ENCODE data around the gene NRCAM.
A peak's percentile ranks its signal among the peaks of the same experiment; 100 is the strongest.

The NRCAM gene

DNA sequence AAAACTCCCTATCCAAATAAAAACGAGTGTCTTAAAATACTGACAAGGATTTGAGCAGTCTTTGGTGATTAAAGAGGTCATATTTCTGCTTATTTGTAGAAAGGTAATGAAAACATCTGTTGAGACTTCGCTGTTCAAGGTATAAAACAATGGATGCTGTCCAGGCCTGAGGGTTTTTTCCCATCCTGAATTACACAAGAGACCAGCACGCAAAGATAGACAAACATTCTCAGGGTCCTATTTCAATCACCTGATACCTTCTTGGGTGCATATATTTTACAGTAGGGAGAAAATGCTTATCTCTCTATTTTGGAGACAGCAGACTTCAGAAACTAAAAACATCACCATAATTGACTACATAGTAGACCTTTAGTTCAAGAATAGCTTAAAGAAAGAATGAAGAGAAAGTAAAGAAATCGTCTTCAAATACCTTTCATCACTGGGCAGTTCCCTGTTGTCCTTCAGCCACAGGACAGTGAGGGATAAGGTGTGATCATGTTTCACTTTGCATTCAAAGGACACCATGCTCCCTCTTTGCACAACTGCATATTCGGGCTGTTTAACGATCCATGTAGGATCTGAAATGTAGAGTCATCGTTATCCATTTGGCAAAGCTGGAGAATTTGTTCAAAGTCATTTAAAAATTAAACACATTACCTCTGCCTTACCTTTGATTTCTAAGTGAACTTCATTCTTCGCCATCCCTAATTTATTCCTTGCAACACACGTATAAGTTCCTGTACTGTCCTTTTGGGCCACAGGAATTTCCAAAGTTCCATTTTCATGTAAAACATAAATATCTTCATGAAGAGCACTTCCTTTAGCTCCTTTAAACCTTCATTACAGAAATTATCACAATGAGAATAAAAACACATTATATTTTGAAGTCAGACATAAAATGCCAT lies 262.4 kb downstream of the NRCAM start:
- DNase-seq: no peak

GRCh38 chr7:108190891-108191290 lies 265.3 kb downstream of the NRCAM start:
- no peak for DNase-seq

- DNase-seq: no peak
Observed at GRCh38 chr7:108189733-108190388, 266.4 kb downstream of the NRCAM start.

- DNase-seq: no peak
Observed at GRCh38 chr7:108188724-108189123, 267.5 kb downstream of the NRCAM start.

DNA sequence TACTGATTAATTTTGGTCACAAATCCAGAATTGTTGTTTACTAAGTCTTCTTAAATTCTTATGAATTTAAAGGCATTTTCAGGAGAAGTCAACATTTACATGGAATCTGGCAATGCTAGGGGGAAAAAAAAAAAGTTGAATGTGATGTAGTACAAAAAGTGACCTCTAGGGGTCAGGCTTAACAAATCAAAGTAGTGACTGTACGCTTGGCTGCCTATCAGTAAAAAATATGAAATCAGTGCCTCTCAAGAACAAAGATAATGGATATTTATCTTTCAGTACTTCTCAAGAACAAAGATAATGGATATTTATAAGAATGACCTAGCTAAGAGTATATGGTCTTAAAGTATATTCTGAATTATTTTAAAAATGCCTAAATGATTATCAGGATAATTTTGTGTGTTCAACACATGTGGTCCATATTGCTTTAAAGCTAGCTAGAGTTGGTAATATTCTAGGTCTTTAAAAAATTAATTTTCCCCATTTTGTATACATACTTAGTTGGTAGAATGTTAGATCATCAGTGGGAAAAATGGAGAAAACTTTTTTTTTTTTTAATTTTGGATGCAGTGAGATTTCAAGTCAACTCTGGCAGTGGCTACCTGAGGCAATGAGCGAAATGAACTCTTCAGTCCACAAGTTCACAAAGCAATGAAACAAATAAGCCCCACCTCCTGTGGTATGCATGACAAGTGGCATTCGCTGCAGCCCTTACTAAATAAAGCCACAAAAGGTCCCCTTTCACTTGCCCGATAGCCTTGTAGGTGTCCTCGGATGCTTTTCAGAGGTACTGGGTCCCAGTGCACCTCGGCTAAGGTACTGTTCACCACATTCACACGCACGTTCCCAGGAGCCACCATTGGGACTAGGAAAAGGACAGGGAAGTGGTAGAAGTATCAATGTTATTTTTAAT lies 274.9 kb downstream of the NRCAM start:
- DNase-seq: peak; percentile 5 to 13

DNA sequence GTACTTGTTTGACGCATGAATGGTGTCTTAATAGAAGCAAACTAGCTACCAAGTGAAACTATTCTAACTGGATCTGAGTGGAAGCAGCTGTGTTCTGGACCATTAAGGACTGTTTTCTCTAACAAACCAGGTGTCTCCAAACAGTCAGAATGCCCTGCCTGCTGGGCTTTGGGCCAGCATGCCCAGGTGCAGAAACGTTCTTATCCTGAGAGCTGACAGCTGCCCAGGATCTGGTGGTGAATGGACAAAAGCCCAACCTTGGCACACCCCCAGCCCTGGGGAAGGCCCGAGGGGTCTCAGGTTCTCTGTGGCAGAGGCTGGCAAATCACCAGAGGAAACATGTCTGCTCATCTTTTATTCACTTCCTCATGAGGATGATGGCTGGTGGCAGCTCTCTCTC lies 277.8 kb downstream of the NRCAM start:
- no peak for DNase-seq

DNA sequence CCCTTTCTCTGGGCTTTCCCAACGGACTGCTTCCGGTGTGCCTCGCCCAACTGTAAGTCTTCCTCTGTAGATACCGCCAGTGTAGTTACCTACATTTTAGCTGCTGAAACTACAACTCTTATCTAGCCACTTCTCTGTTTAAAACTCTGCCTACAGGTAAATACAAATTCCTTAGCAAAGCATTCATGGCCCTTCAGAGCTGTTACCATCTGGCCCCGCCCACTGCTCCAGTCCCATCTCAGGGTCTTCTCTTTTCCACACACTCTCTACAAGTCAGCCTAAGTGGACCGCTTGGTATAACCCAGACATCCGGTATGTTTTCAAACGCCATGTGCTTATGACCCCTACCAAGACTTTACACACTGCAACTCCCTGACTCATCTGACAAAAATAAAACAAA lies 285.1 kb downstream of the NRCAM start:
- DNase-seq: no peak

DNA sequence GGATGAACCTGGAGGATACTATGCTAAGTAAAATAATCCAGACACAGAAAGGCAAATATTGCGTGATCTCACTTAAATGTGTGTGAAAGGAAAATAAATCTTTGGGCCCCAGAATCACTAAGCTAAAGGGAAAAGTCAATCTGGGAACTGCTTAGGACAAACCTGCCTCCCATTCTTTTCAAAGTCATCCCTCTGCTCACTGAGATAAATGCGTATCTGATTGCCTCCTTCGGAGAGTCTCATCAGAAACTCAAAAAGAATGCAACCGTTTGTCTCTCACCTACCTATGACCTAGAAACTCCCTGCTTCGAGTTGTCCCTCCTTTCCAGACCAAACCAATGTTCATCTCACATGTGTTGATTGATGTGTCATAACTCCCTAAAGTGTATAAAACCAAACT lies 286.0 kb downstream of the NRCAM start:
- DNase-seq: no peak

- no peak for DNase-seq
Observed at GRCh38 chr7:108167460-108167859, 288.8 kb downstream of the NRCAM start.

GRCh38 chr7:108166687-108167086 lies 289.5 kb downstream of the NRCAM start:
- no peak for DNase-seq

- no peak for DNase-seq
Observed at GRCh38 chr7:108165723-108166122, 290.5 kb downstream of the NRCAM start.

DNA sequence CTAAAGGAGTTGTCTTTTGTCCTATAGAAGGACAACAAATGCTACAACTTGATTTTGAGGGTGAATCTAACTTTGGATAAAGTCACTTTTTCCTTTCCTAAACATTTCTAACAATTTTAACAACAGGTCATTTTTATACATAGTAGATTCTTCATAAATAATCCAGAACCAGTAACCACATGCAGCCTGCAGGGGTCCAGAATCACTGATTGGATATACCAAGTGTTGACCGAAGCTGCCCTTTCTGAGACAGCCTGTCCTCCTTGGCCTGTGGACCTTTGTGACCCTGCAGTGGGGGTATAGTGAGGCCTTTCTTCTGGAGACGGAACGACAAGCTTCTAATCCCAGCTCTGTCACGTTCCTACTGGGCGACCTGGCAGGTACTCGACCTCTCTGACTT lies 291.3 kb downstream of the NRCAM start:
- DNase-seq: no peak

DNA sequence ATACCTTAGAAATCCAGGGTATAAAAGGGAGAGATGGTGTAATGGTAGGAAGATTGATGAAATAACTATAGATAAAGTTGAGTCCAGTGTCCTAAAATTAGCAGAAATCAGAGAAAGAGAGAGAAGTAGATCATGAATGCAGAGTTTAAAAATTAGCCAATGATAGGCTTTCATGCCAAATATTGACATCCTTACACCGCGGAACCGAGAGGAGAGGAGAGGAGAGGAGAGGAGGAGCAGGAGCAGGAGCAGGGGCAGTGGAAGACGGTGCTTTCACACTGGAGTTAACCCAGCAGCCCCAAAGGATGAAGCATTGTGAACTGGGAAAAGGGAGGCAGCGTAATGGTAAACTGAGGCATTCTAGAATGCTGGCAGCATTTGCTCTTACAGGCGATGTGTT lies 291.9 kb downstream of the NRCAM start:
- DNase-seq: no peak

GRCh38 chr7:108158776-108159175 lies 297.5 kb downstream of the NRCAM start:
- DNase-seq: no peak

DNA sequence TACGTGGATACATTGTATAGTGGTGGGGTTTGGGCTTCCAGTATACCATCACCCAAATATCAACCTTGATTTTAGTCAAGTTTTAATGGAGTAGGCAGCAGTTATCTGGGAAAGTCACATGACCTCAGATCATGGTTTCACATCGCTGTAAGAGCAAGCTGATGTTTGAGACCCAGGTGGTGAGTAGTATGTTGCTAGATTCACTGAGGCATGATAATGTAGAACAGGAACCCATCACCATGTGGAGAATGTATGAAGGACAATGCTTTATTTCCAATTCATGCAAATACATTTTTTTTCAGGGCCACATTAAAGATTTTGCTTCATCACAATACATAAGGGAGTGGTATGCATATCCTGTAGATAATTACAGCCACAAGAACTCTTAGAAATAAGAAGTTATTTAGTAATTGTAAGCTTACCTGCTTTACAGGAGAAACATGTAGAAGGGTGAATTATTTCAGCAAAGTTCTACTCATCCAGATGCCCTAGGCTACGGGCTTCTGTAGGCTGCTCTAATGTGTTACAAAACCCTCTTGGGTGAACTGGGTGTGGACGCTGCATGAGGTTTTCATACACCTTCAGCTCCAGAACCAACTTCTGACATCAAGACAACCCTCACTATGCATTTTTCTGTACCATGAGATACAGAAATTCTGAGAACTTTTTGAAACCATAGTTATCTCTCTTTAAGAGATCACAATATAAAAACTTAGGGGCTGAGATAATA lies 298.5 kb downstream of the NRCAM start:
- DNase-seq: no peak

DNA sequence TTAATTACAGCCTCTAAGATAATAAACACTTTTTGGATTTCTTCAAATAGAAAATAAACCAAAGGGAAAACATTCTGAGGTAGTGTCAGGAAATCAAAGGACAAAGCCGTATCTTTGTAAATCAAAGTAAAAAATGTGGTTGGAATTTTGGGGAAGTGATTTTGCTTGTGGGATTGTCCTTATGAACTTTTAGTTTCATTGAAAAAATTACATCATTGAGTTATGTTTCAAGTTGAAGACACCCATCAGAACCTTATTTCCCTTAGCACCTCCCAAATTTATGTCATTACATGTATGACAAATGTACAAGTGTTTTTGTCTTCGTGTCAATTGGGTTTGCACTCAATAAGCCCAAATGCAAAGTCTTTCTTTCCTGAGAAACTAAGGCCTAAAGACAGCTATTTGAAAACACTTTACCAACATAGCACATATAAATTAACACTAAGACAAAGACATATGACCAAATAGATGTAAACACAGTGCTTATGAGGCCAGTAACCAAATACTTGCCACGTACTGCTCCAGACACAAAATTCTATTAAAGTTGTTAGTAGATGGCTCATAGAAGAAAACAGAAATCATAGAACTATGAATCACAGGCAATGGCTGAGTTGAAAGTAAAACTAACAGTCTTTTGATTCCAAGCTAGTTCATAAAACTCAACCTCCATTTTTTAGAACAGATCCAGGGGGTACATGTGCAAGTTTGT lies 299.2 kb downstream of the NRCAM start:
- no peak for DNase-seq

- DNase-seq: no peak
Observed at GRCh38 chr7:108152198-108152597, 304.0 kb downstream of the NRCAM start.

- DNase-seq: no peak
Observed at GRCh38 chr7:108149908-108150307, 306.3 kb downstream of the NRCAM start.

DNA sequence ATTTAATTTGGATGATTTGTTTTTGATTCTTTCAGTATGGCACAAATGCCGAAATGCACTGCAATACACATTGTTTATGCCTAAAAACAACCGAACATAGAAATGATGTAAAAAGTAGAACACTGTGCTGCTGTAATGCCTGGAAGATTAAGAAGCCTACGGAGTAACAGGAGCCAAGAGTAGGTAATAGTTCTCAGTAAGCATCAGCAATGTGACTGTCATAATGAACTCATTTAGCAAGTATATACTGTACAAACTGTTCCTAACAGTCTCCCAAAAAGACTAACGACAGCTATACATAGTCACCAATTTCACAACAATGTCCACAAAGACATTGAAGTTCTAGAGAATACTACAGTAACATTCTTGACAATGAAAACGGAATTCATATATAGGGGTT lies 307.1 kb downstream of the NRCAM start:
- DNase-seq: no peak

DNA sequence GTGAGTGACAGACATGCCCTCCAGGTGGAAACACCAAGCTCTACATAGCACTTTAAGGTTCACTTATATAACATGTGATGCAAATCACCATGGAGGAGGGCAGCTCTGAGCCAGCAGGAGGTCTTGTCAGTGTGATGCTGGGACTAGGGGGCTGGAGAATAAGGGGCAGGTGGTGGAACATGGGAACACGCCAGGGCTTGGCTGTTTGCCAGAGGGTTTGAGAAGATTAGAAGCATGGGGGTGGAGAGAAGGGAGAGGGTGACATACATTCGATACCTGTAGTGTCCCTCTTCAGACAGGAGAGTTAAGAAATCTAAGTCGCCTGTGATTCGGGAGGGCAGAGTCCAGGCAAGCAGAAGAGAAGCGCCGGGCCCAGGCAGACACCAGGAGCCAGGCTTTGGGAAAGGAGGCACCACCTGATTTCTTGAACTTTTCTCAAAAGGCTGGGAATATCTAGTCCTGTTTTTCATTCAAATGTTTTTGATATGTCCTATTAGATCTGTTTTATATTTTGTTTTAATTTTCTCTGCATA lies 309.1 kb downstream of the NRCAM start:
- no peak for DNase-seq

GRCh38 chr7:108146070-108146842 lies 310.0 kb downstream of the NRCAM start:
- peak; percentile 26 to 55 for DNase-seq

Data from AML-193 (cell line).